ENCODE measurements around the gene KCNQ5. TPM values are rescaled to one million over a fixed set of nuclear protein-coding genes. Genes with fewer than 3 reads are reported as not detected.

The KCNQ5 gene
- total RNA-seq, 6 donors from 2014 or later, result 0.30 to 3.1 (median 0.32) TPM

GRCh38 chr6:72720464-72720863 lies 98.6 kb downstream of the KCNQ5 start:
- no peak overlapping the region for H3K27ac ChIP-seq
- WGBS, 2 donors, result 86 to 89% methylated on average over 2 of the region's 2 CpGs
- H3K4me1 ChIP-seq, result no peaks in the 10 kb centered on the region
- TF ChIP-seq EP300 (IDR thresholded peaks at IDR 0.05) (no peak), POLR2A (IDR thresholded peaks at IDR 0.05) (no peak), CTCF (IDR thresholded peaks at IDR 0.05) (no peak), POLR2AphosphoS5 (IDR thresholded peaks at IDR 0.05) (no peak)
- ATAC-seq (ENCODE audit: low FRiP score in 2 of 2) (no peak), DNase-seq (no peak)
- H3K9me3 ChIP-seq, result no peaks in the 10 kb centered on the region
- H3K27me3 ChIP-seq, result no peaks in the 10 kb centered on the region
- no peak overlapping the region for H3K4me3 ChIP-seq
- no peaks in the 10 kb centered on the region for H3K36me3 ChIP-seq

- no peaks in the 10 kb centered on the region for H3K27me3 ChIP-seq
- ATAC-seq (ENCODE audit: low FRiP score in 2 of 2), result no peak
- H3K4me3 ChIP-seq, result no peak overlapping the region
- no peaks in the 10 kb centered on the region for H3K9me3 ChIP-seq
- no peak for TF ChIP-seq CTCF (IDR thresholded peaks at IDR 0.05)
- TF ChIP-seq EP300 (IDR thresholded peaks at IDR 0.05), result no peak
- no peak for TF ChIP-seq POLR2AphosphoS5 (IDR thresholded peaks at IDR 0.05)
- no peak for TF ChIP-seq POLR2A (IDR thresholded peaks at IDR 0.05)
- H3K4me1 ChIP-seq, result no peaks in the 10 kb centered on the region
- no peak for DNase-seq
- no peaks in the 10 kb centered on the region for H3K36me3 ChIP-seq
- no peak overlapping the region for H3K27ac ChIP-seq
Observed at GRCh38 chr6:72721346-72721745, 99.5 kb downstream of the KCNQ5 start.

GRCh38 chr6:72724545-72724944 lies 102.7 kb downstream of the KCNQ5 start:
- Histone ChIP-seq H3K27ac (no peak overlapping the region), H3K4me3 (no peak overlapping the region), H3K9me3 (no peaks in the 10 kb centered on the region), H3K4me1 (no peaks in the 10 kb centered on the region), H3K27me3 (no peaks in the 10 kb centered on the region), H3K36me3 (no peaks in the 10 kb centered on the region)
- no peak for DNase-seq
- WGBS, 2 donors, result 60 to 63% methylated on average over 2 of the region's 2 CpGs
- TF ChIP-seq POLR2A (IDR thresholded peaks at IDR 0.05), result no peak
- TF ChIP-seq EP300 (IDR thresholded peaks at IDR 0.05), result no peak
- TF ChIP-seq POLR2AphosphoS5 (IDR thresholded peaks at IDR 0.05), result no peak
- TF ChIP-seq CTCF (IDR thresholded peaks at IDR 0.05), result no peak
- ATAC-seq (ENCODE audit: low FRiP score in 2 of 2), result no peak

GRCh38 chr6:72728706-72729343 lies 107.0 kb downstream of the KCNQ5 start:
- 74 to 93% methylated on average over 3 of the region's 3 CpGs for WGBS, 2 donors
- Histone ChIP-seq H3K9me3 (no peaks in the 10 kb centered on the region), H3K36me3 (no peaks in the 10 kb centered on the region), H3K4me1 (no peaks in the 10 kb centered on the region), H3K4me3 (no peak overlapping the region), H3K27ac (no peak overlapping the region), H3K27me3 (no peaks in the 10 kb centered on the region)
- no peak for DNase-seq
- TF ChIP-seq EP300 (IDR thresholded peaks at IDR 0.05) (no peak), POLR2AphosphoS5 (IDR thresholded peaks at IDR 0.05) (no peak), POLR2A (IDR thresholded peaks at IDR 0.05) (no peak), CTCF (IDR thresholded peaks at IDR 0.05) (no peak)
- ATAC-seq (ENCODE audit: low FRiP score in 2 of 2), result no peak

GRCh38 chr6:72733045-72733444 lies 111.2 kb downstream of the KCNQ5 start:
- Histone ChIP-seq H3K4me3 (no peak overlapping the region), H3K27ac (no peak overlapping the region), H3K27me3 (no peaks in the 10 kb centered on the region), H3K36me3 (no peaks in the 10 kb centered on the region), H3K4me1 (no peaks in the 10 kb centered on the region), H3K9me3 (no peaks in the 10 kb centered on the region)
- TF ChIP-seq POLR2A (IDR thresholded peaks at IDR 0.05), result no peak
- no peak for TF ChIP-seq POLR2AphosphoS5 (IDR thresholded peaks at IDR 0.05)
- TF ChIP-seq EP300 (IDR thresholded peaks at IDR 0.05), result no peak
- TF ChIP-seq CTCF (IDR thresholded peaks at IDR 0.05), result no peak
- ATAC-seq (ENCODE audit: low FRiP score in 2 of 2) (no peak), DNase-seq (no peak)
- WGBS, 2 donors, result 78 to 87% methylated on average over 2 of the region's 2 CpGs
